HCT116 (cell line): ENCODE data around the gene TNRC18.

Source experiments
- CEBPB ChIP-seq: IDR thresholded peaks from 2 replicates; pipeline ENCODE4 v1.6.1; 2012; ENCODE audit warnings: low read depth
- EZH2 ChIP-seq: fragments of 200-600 bp; sonication (generic); IDR thresholded peaks from 2 replicates; pipeline ENCODE4 v1.6.1; 2017; ENCODE audit warnings: antibody characterized with exemption, mixed run types
- JUND ChIP-seq: IDR thresholded peaks from 2 replicates; pipeline ENCODE4 v1.6.1; 2012
- POLR2A ChIP-seq: IDR thresholded peaks from 2 replicates; pipeline ENCODE4 v1.7.0; 2011; ENCODE audit warnings: borderline replicate concordance; ENCODE audit not compliant: insufficient read depth, insufficient read length; ENCODE audit errors: extremely low read depth
- RAD21 ChIP-seq: IDR thresholded peaks from 2 replicates; pipeline ENCODE4 v1.6.1; 2012; ENCODE audit warnings: low read depth, mild to moderate bottlenecking
- ZNF274 ChIP-seq: fragments of 200-500 bp; sonication (Bioruptor generic); IDR thresholded peaks from 2 replicates; pipeline ENCODE4 v1.6.1; 2014; ENCODE audit warnings: mild to moderate bottlenecking, low read depth, low read length, inconsistent platforms
- TF ChIP-seq, protein P1 (sequence below), 3 experiments: fragments of 200-600 bp in 1 of 3; sonication (generic) in 1 of 3; IDR thresholded peaks in 2 of 3; conservative IDR thresholded peaks in 1 of 3; 2 replicates each; pipeline ENCODE4 v1.5.1; 2012 to 2017; ENCODE audit warnings: low read depth in 2 of 3, low read length in 2 of 3, antibody characterized with exemption in 1 of 3, borderline replicate concordance in 1 of 3, control low read depth in 1 of 3, mild to moderate bottlenecking in 1 of 3, mixed read lengths in 1 of 3, mixed run types in 1 of 3, moderate library complexity in 1 of 3; ENCODE audit not compliant: insufficient read depth in 1 of 3
- TF ChIP-seq, protein P2 (sequence below): IDR thresholded peaks from 2 replicates; pipeline ENCODE4 v1.6.1; 2012; ENCODE audit warnings: low read depth

DNA sequence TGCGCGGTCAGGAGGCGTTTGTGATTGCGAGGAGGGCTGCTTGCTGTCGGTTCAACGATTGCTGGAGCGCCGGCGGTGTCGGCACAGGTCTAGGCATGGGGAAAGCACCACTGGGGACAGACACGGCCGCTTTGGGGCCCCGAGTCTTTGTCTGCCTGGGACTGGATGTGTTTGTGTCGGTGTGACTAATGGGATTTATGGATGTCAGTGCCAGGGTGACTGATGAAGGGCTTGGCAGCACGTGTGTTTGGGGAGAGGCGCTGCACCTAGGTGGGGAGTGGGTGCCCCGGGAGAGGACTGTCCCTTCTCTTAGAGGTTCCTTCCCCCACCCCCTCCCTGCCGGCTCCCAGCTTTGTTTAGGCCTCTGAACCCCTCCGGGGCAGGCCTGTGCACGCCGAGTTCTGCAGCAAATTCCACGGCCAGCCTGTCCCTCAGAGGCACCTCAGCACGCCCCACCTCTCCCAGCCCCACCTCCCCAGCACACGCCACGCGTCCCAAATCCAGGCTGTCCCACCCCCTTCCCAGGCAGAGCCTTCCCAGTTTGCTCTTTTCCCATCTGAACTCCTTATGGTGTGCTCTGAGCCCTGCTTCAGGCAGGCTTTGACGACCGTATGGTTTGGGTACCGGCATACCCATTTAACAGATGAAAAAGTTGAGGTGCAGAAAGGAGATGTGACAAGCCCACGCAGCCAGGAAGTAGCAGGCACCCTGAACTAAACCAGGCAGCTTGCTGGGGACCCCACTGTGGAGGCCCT is 6.4 kb upstream of the TNRC18 start:
- TF ChIP-seq ZNF274 (no peak), RAD21 (no peak), POLR2A (no peak), EZH2 (no peak), JUND (no peak), CEBPB (no peak)
- TF ChIP-seq, protein P1, sequence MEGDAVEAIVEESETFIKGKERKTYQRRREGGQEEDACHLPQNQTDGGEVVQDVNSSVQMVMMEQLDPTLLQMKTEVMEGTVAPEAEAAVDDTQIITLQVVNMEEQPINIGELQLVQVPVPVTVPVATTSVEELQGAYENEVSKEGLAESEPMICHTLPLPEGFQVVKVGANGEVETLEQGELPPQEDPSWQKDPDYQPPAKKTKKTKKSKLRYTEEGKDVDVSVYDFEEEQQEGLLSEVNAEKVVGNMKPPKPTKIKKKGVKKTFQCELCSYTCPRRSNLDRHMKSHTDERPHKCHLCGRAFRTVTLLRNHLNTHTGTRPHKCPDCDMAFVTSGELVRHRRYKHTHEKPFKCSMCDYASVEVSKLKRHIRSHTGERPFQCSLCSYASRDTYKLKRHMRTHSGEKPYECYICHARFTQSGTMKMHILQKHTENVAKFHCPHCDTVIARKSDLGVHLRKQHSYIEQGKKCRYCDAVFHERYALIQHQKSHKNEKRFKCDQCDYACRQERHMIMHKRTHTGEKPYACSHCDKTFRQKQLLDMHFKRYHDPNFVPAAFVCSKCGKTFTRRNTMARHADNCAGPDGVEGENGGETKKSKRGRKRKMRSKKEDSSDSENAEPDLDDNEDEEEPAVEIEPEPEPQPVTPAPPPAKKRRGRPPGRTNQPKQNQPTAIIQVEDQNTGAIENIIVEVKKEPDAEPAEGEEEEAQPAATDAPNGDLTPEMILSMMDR (IDR thresholded peaks at IDR 0.05 in 2 of 3, conservative IDR thresholded peaks at IDR 0.05 in 1 of 3; ENCODE audit: borderline replicate concordance in 1 of 3, insufficient read depth in 1 of 3, low read depth in 2 of 3, low read length in 2 of 3): no peak
- TF ChIP-seq, protein P2, sequence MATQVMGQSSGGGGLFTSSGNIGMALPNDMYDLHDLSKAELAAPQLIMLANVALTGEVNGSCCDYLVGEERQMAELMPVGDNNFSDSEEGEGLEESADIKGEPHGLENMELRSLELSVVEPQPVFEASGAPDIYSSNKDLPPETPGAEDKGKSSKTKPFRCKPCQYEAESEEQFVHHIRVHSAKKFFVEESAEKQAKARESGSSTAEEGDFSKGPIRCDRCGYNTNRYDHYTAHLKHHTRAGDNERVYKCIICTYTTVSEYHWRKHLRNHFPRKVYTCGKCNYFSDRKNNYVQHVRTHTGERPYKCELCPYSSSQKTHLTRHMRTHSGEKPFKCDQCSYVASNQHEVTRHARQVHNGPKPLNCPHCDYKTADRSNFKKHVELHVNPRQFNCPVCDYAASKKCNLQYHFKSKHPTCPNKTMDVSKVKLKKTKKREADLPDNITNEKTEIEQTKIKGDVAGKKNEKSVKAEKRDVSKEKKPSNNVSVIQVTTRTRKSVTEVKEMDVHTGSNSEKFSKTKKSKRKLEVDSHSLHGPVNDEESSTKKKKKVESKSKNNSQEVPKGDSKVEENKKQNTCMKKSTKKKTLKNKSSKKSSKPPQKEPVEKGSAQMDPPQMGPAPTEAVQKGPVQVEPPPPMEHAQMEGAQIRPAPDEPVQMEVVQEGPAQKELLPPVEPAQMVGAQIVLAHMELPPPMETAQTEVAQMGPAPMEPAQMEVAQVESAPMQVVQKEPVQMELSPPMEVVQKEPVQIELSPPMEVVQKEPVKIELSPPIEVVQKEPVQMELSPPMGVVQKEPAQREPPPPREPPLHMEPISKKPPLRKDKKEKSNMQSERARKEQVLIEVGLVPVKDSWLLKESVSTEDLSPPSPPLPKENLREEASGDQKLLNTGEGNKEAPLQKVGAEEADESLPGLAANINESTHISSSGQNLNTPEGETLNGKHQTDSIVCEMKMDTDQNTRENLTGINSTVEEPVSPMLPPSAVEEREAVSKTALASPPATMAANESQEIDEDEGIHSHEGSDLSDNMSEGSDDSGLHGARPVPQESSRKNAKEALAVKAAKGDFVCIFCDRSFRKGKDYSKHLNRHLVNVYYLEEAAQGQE: no peak
